AG09309 (cell line): ENCODE results near the gene OR2H2.
A peak's percentile ranks its signal among the peaks of the same experiment; 100 is the strongest.

Experiments used
- DNase-seq: peaks from one replicate; pipeline ENCODE4 v3.0.0-alpha.2; 2010; ENCODE audit warnings: low read depth
- H3K4me3 ChIP-seq: 2 replicates; pipeline ENCODE4 v1.5.1; 2011; ENCODE audit warnings: mild to moderate bottlenecking, low read depth, low read length, moderate library complexity; ENCODE audit not compliant: control insufficient read depth
- TF ChIP-seq, protein P1 (sequence below): IDR thresholded peaks from 2 replicates; pipeline ENCODE4 v1.5.1; 2011; ENCODE audit warnings: mild to moderate bottlenecking, low read depth, low read length, inconsistent platforms; ENCODE audit not compliant: insufficient read depth, control insufficient read depth; ENCODE audit errors: missing control alignments

The OR2H2 gene

DNA sequence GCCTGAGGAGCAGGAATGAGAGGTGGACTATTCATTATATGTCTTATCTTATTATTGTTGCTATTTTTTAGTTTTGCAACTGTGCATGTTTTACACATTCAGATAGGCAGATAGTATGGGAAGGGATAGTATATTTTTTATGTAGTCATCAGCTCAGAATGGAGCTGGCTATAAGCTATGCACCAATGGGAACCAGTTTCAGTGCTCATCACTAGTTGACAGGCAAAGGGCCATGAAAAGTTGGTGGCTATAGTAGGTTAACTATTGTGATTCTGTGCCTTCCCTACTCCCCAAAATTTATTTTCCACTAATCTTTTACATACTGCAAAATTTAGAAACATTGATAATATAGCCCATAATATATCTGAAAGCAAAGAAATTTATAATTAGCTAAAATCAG is 20.0 kb upstream of the OR2H2 start:
- no peak overlapping the region for H3K4me3 ChIP-seq
- DNase-seq, result no peak
- TF ChIP-seq, protein P1, sequence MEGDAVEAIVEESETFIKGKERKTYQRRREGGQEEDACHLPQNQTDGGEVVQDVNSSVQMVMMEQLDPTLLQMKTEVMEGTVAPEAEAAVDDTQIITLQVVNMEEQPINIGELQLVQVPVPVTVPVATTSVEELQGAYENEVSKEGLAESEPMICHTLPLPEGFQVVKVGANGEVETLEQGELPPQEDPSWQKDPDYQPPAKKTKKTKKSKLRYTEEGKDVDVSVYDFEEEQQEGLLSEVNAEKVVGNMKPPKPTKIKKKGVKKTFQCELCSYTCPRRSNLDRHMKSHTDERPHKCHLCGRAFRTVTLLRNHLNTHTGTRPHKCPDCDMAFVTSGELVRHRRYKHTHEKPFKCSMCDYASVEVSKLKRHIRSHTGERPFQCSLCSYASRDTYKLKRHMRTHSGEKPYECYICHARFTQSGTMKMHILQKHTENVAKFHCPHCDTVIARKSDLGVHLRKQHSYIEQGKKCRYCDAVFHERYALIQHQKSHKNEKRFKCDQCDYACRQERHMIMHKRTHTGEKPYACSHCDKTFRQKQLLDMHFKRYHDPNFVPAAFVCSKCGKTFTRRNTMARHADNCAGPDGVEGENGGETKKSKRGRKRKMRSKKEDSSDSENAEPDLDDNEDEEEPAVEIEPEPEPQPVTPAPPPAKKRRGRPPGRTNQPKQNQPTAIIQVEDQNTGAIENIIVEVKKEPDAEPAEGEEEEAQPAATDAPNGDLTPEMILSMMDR, result no peak

DNA sequence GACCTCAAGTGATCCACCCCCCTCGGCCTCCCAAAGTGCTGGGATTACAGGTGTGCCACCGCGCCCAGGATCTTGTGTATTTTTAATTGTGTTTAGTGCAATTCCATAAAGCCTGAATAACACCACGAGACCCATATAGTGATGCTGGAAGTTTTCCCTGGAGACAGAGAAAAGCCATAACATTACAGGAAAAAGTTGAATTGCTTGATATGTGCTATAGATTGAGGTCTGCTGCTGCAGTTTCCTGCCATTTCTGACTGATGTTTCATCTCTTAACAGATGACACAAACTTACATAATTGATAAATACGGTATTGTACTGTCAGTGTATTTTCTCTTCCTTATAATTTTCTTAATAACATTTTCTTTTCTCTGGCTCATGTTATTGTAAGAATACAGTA is 18.1 kb upstream of the OR2H2 start:
- no peak overlapping the region for H3K4me3 ChIP-seq
- no peak for DNase-seq
- TF ChIP-seq, protein P1, result no peak

DNA sequence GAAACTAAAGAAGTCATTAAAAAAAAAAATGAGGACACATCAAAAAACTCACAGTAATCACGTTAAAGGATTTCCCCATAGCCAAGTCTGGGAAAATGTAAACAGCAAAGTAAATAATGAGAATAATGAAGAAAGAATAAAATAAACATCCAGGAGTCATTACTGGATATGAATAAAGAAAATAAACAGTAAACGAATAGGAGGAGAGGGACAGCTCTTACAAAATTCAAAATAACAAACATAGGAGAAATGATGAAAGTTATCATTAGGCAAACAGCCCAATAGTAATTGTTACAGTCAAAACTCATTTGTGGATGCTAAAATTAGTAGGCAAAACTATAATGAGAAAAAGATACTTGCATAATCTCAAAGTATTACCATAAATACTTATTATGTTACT is 17.4 kb upstream of the OR2H2 start:
- no peak overlapping the region for H3K4me3 ChIP-seq
- TF ChIP-seq, protein P1, result no peak
- DNase-seq, result no peak

DNA sequence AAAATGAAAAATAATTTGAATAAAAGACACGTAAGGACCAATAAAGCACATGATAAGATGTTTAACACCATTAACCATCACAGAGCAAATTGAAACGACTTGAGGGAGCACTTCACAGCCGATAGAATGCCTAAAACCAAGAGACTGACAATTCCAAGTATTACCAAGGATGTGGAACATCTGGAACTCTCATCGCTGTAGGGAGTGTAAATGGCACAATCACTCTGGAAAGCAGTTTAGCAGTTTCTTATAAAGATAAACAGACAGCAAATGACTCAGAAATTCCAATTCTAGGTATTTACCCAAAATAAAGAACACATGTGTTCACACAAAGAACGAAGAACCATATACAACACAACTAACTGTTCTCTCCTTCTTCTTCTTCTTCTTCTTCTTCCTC is 16.9 kb upstream of the OR2H2 start:
- TF ChIP-seq, protein P1, result no peak
- H3K4me3 ChIP-seq, result no peak overlapping the region
- DNase-seq, result no peak

GRCh38 chr6:29576056-29576455 is 8.9 kb upstream of the OR2H2 start:
- H3K4me3 ChIP-seq, result no peak overlapping the region
- TF ChIP-seq, protein P1, result no peak
- no peak for DNase-seq

DNA sequence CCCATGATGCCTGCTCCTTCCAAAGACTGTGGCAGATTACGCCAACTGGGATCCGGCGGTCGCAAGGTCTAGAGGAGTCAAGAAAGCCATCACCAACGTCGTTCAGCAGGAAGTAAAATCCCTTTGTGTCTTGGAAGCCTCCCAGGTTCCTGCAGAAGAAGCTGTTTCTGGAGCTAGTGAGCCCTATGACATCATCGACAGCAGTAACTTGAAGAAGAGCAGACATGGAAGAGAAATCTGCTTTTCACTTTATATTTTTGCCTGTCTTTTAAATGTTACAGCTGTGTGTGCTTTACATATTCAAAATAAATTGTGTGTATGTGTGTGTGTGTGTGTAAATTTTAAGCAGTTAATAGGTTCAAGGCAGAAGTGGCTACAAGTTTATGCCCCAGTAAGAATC is 7.4 kb upstream of the OR2H2 start:
- TF ChIP-seq, protein P1, result no peak
- H3K4me3 ChIP-seq, result no peak overlapping the region
- no peak for DNase-seq

- no peak overlapping the region for H3K4me3 ChIP-seq
- TF ChIP-seq, protein P1, result peak; percentile 89
- DNase-seq, result no peak
These were observed 4.6 kb downstream of the OR2H2 start for GRCh38 chr6:29589423-29590048.
